Suprapubic skin (tissue), 4 donors: ENCODE data around the gene NKPD1. TPM values are rescaled to one million over a fixed set of nuclear protein-coding genes. Genes with fewer than 3 reads are reported as not detected.

Experiments used
- DNase-seq, 2 donors: peaks; one replicate each; pipeline ENCODE4 v3.0.0-alpha.2; 2019; ENCODE audit warnings: low spot score in 2 of 2
- H3K27ac ChIP-seq: fragments of 200-600 bp; sonication (generic); one replicate; pipeline ENCODE4 v1.5.1; 2019
- H3K27me3 ChIP-seq: fragments of 200-600 bp; sonication (generic); one replicate; pipeline ENCODE4 v1.5.1; 2019
- H3K36me3 ChIP-seq: fragments of 200-600 bp; sonication (generic); one replicate; pipeline ENCODE4 v1.5.1; 2019
- H3K4me1 ChIP-seq: fragments of 200-600 bp; sonication (generic); one replicate; pipeline ENCODE4 v1.5.1; 2019
- H3K4me3 ChIP-seq: fragments of 200-600 bp; sonication (generic); one replicate; pipeline ENCODE4 v1.5.1; 2019; ENCODE audit warnings: mild to moderate bottlenecking
- H3K9me3 ChIP-seq: fragments of 200-600 bp; sonication (generic); one replicate; pipeline ENCODE4 v1.5.1; 2019
- CTCF ChIP-seq, 2 donors: fragments of 200-600 bp in 1 of 2; fragments of 450-650 bp in 1 of 2; sonication (generic) in 1 of 2; IDR thresholded peaks; one replicate each; pipeline ENCODE4 v1.5.1; 2016 to 2019; ENCODE audit warnings: antibody characterized with exemption in 2 of 2, mild to moderate bottlenecking in 1 of 2, moderate library complexity in 1 of 2
- EP300 ChIP-seq: sonication (generic); formaldehyde crosslinking; IDR thresholded peaks from one replicate; pipeline ENCODE4 v1.6.1; 2017; ENCODE audit warnings: antibody characterized with exemption
- POLR2A ChIP-seq, 2 donors: fragments of 450-650 bp; IDR thresholded peaks; one replicate each; pipeline ENCODE4 v1.6.1; 2017; ENCODE audit warnings: antibody characterized with exemption in 2 of 2, mild to moderate bottlenecking in 2 of 2, moderate library complexity in 2 of 2
- POLR2AphosphoS5 ChIP-seq, 3 donors: sonication (generic); formaldehyde crosslinking; IDR thresholded peaks; one replicate each; pipeline ENCODE4 v1.6.1; 2017; ENCODE audit warnings: antibody characterized with exemption in 3 of 3
- WGBS: methylation state at CpG from one replicate; pipeline ENCODE4 v1.1.5; 2018; 5-methylcytosine and 5-hydroxymethylcytosine counted together
- total RNA-seq, 4 donors: library from RNA; depleted of rRNA; stranded (reverse); fragments of >200 nt; gene quantifications; one replicate each; pipeline ENCODE4 v1.1.0, GENCODE V29; 2016

NKPD1 gene
- total RNA-seq, 4 donors from 2014 or later: 22.4 to 60.4 (median 51.1) TPM

- H3K4me1 ChIP-seq: peaks cover 72% of the 10 kb centered on the region
- H3K27me3 ChIP-seq: peaks cover 4% of the 10 kb centered on the region
- DNase-seq: no peak
- no peaks in the 10 kb centered on the region for H3K36me3 ChIP-seq
- H3K27ac ChIP-seq: no peak overlapping the region
- TF ChIP-seq POLR2A (IDR thresholded peaks at IDR 0.05) (no peak), CTCF (IDR thresholded peaks at IDR 0.05) (no peak), POLR2AphosphoS5 (IDR thresholded peaks at IDR 0.05) (no peak), EP300 (no peak)
- WGBS: 79% methylated on average over 11 of the region's 12 CpGs
- no peaks in the 10 kb centered on the region for H3K9me3 ChIP-seq
- H3K4me3 ChIP-seq: no peak overlapping the region
Observed at GRCh38 chr19:45159210-45159970, 1.4 kb downstream of the NKPD1 start.

- peaks cover 70% of the 10 kb centered on the region for H3K4me1 ChIP-seq
- DNase-seq: no peak
- no peak overlapping the region for H3K4me3 ChIP-seq
- no peak for TF ChIP-seq CTCF (IDR thresholded peaks at IDR 0.05)
- TF ChIP-seq POLR2A (IDR thresholded peaks at IDR 0.05): no peak
- no peak for TF ChIP-seq POLR2AphosphoS5 (IDR thresholded peaks at IDR 0.05)
- TF ChIP-seq EP300: no peak
- no peaks in the 10 kb centered on the region for H3K36me3 ChIP-seq
- no peaks in the 10 kb centered on the region for H3K9me3 ChIP-seq
- peaks cover 4% of the 10 kb centered on the region for H3K27me3 ChIP-seq
- 87% methylated on average over 21 of the region's 27 CpGs for WGBS
- no peak overlapping the region for H3K27ac ChIP-seq
Observed at GRCh38 chr19:45158503-45159209, 2.1 kb downstream of the NKPD1 start.

- Histone ChIP-seq H3K27me3 (peaks cover 15% of the 10 kb centered on the region), H3K4me1 (peaks cover 70% of the 10 kb centered on the region), H3K36me3 (no peaks in the 10 kb centered on the region), H3K27ac (peak overlapping the region; percentile 73), H3K9me3 (no peaks in the 10 kb centered on the region), H3K4me3 (no peak overlapping the region)
- 65% methylated on average over 11 of the region's 11 CpGs for WGBS
- TF ChIP-seq CTCF (IDR thresholded peaks at IDR 0.05) (no peak), EP300 (no peak), POLR2A (IDR thresholded peaks at IDR 0.05) (no peak), POLR2AphosphoS5 (IDR thresholded peaks at IDR 0.05) (no peak)
- DNase-seq: no peak
Observed at GRCh38 chr19:45156751-45157150, 4.0 kb downstream of the NKPD1 start.

- H3K9me3 ChIP-seq: no peaks in the 10 kb centered on the region
- peak overlapping the region; percentile 73 for H3K27ac ChIP-seq
- TF ChIP-seq POLR2A (IDR thresholded peaks at IDR 0.05) (no peak), POLR2AphosphoS5 (IDR thresholded peaks at IDR 0.05) (no peak), CTCF (IDR thresholded peaks at IDR 0.05) (no peak), EP300 (no peak)
- no peaks in the 10 kb centered on the region for H3K36me3 ChIP-seq
- no peak for DNase-seq
- 100% methylated on average over 1 of the region's 11 CpGs for WGBS
- H3K4me3 ChIP-seq: no peak overlapping the region
- H3K4me1 ChIP-seq: peaks cover 70% of the 10 kb centered on the region
- peaks cover 17% of the 10 kb centered on the region for H3K27me3 ChIP-seq
Observed at GRCh38 chr19:45156011-45156630, 4.7 kb downstream of the NKPD1 start.
